Mesenchymal stem cell (in vitro differentiated cells and primary cell): ENCODE measurements around the gene GNAZ.

ENCODE experiments used
- DNase-seq: peaks from one replicate; pipeline ENCODE4 v3.0.0-alpha.2; 2013
- H2AFZ ChIP-seq: one replicate; pipeline ENCODE4 v1.6.1; 2013; ENCODE audit warnings: low read depth, mild to moderate bottlenecking, control low read depth, inconsistent platforms, low read length, moderate library complexity
- H2AK5ac ChIP-seq: 2 replicates; pipeline ENCODE4 v1.6.1; 2013; ENCODE audit warnings: low read length, moderate library complexity, mild to moderate bottlenecking, inconsistent platforms; ENCODE audit not compliant: severe bottlenecking
- H2BK120ac ChIP-seq: one replicate; pipeline ENCODE4 v1.6.1; 2013; ENCODE audit warnings: low read depth, mild to moderate bottlenecking, inconsistent platforms, low read length, moderate library complexity
- H2BK12ac ChIP-seq, 2 experiments: one replicate each; pipeline ENCODE4 v1.6.1; 2013; ENCODE audit warnings: inconsistent platforms in 2 of 2, low read length in 2 of 2, mild to moderate bottlenecking in 2 of 2, moderate library complexity in 2 of 2, control low read depth in 1 of 2
- H2BK15ac ChIP-seq: one replicate; pipeline ENCODE4 v1.6.1; 2013; ENCODE audit warnings: mild to moderate bottlenecking, low read depth, inconsistent platforms; ENCODE audit not compliant: poor library complexity, severe bottlenecking
- H2BK5ac ChIP-seq: 2 replicates; pipeline ENCODE4 v1.6.1; 2013; ENCODE audit warnings: low read depth, mild to moderate bottlenecking, low read length, control low read depth, inconsistent platforms; ENCODE audit not compliant: poor library complexity, severe bottlenecking
- H3K14ac ChIP-seq, 2 experiments: one replicate each; pipeline ENCODE4 v1.6.1; 2013; ENCODE audit warnings: inconsistent platforms in 2 of 2, low read length in 2 of 2, control low read depth in 1 of 2, mild to moderate bottlenecking in 1 of 2, moderate library complexity in 1 of 2
- H3K18ac ChIP-seq, 2 experiments: one replicate each; pipeline ENCODE4 v1.6.1; 2013; ENCODE audit warnings: inconsistent platforms in 2 of 2, low read length in 2 of 2, control low read depth in 1 of 2, low read depth in 1 of 2, mild to moderate bottlenecking in 1 of 2
- H3K23ac ChIP-seq, 2 experiments: one replicate each; pipeline ENCODE4 v1.6.1; 2013; ENCODE audit warnings: inconsistent platforms in 2 of 2, low read length in 2 of 2, mild to moderate bottlenecking in 2 of 2, moderate library complexity in 2 of 2, control low read depth in 1 of 2
- H3K27ac ChIP-seq: 2 replicates; pipeline ENCODE4 v1.5.1; 2013; ENCODE audit warnings: mild to moderate bottlenecking, moderate library complexity, low read length, control low read depth, inconsistent platforms; ENCODE audit not compliant: poor library complexity, severe bottlenecking
- H3K27me3 ChIP-seq, 2 experiments: 2 replicates each; pipeline versions ENCODE4 v1.6.1 to v1.7.0; 2013; ENCODE audit warnings: low read length in 2 of 2, mild to moderate bottlenecking in 2 of 2, moderate library complexity in 2 of 2, control low read depth in 1 of 2, inconsistent platforms in 1 of 2; ENCODE audit not compliant: control insufficient read depth in 1 of 2, insufficient read depth in 1 of 2
- H3K36me3 ChIP-seq, 2 experiments: 2 replicates each; pipeline versions ENCODE4 v1.6.1 to v1.7.0; 2013; ENCODE audit warnings: low read length in 2 of 2, control low read depth in 1 of 2, inconsistent platforms in 1 of 2, low read depth in 1 of 2, mild to moderate bottlenecking in 1 of 2; ENCODE audit not compliant: insufficient read depth in 2 of 2, control insufficient read depth in 1 of 2
- H3K4ac ChIP-seq, 2 experiments: one replicate each; pipeline ENCODE4 v1.6.1; 2013; ENCODE audit warnings: inconsistent platforms in 2 of 2, low read length in 2 of 2, mild to moderate bottlenecking in 2 of 2, moderate library complexity in 2 of 2, control low read depth in 1 of 2, low read depth in 1 of 2
- H3K4me1 ChIP-seq: 2 replicates; pipeline ENCODE4 v1.6.1; 2013; ENCODE audit warnings: low read depth, low read length, control low read depth; ENCODE audit not compliant: control insufficient read depth, insufficient read depth
- H3K4me2 ChIP-seq: 2 replicates; pipeline ENCODE4 v1.6.1; 2013; ENCODE audit warnings: low read length, mild to moderate bottlenecking, inconsistent platforms; ENCODE audit not compliant: poor library complexity, severe bottlenecking
- H3K4me3 ChIP-seq, 2 experiments: 2 replicates each; pipeline versions ENCODE4 v1.5.1 to v1.7.0; 2013; ENCODE audit warnings: low read length in 2 of 2, mild to moderate bottlenecking in 2 of 2, control low read depth in 1 of 2, low read depth in 1 of 2; ENCODE audit not compliant: insufficient read depth in 1 of 2
- H3K79me1 ChIP-seq: replicated peaks from 2 replicates; pipeline ENCODE4 v1.6.1; 2013; ENCODE audit warnings: mild to moderate bottlenecking, control low read depth, low read length, inconsistent platforms; ENCODE audit not compliant: poor library complexity, severe bottlenecking
- H3K9ac ChIP-seq: 2 replicates; pipeline ENCODE4 v1.7.0; 2013; ENCODE audit warnings: mild to moderate bottlenecking, low read length, moderate library complexity
- H3K9me3 ChIP-seq: 2 replicates; pipeline ENCODE4 v1.7.0; 2013; ENCODE audit warnings: mild to moderate bottlenecking, low read length; ENCODE audit not compliant: control insufficient read depth
- H4K8ac ChIP-seq: one replicate; pipeline ENCODE4 v1.6.1; 2013; ENCODE audit warnings: inconsistent platforms, mild to moderate bottlenecking, low read length, moderate library complexity
- H4K91ac ChIP-seq: one replicate; pipeline ENCODE4 v1.6.1; 2013; ENCODE audit warnings: mild to moderate bottlenecking, low read length, inconsistent platforms
- WGBS: methylation state at CpG from one replicate; pipeline ENCODE4 v1.1.7; 2013; ENCODE audit warnings: mixed read lengths; 5-methylcytosine and 5-hydroxymethylcytosine counted together

GNAZ gene

DNA sequence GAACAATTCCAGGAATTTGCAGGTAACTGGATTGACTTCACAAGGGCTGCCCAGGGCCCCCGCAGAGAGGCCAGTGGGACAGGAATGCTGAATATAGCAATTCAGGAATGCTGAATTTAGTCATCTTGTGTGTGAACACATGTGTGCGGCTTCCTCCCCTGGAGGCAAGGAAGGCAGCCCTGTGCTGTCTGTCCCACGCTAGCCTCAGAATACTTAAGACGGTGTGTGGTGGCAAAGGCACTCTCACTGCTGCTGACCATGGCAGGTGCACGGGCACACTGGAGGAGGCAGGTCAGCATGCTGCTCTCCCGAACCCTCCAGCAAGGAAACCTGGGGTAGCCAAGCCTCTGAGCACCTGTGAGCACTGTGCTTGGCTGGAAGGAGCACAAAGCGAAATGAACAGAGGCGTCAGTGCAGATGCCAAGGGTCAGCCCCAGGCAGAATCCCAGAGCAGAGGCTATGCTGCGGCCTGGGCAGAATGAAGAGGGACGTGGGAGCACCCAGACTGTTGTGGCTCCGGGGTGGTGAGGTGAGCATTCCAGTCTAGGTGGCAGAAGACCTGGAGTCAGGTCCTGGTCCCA lies 2.7 kb downstream of the GNAZ start:
- no peak overlapping the region for H4K91ac ChIP-seq
- peaks cover 36 to 46% of the 10 kb centered on the region in 2 experiments for H3K27me3 ChIP-seq
- H3K14ac ChIP-seq, result no peak overlapping the region
- H3K18ac ChIP-seq, result no peak overlapping the region
- no peak overlapping the region for H2BK15ac ChIP-seq
- no peak overlapping the region for H2AK5ac ChIP-seq
- peaks cover 26% of the 10 kb centered on the region for H3K4me1 ChIP-seq
- peaks cover 0 to 4% of the 10 kb centered on the region in 2 experiments for H3K36me3 ChIP-seq
- no peak overlapping the region for H2AFZ ChIP-seq
- 89% methylated on average over 11 of the region's 11 CpGs for WGBS
- no peak overlapping the region for H2BK120ac ChIP-seq
- DNase-seq, result no peak
- H4K8ac ChIP-seq, result no peak overlapping the region
- H3K4ac ChIP-seq, result no peak overlapping the region
- H3K23ac ChIP-seq, result peak overlapping the region in 1 of 2 experiments; percentile 1
- no peak overlapping the region for H3K9ac ChIP-seq
- H3K79me1 ChIP-seq, result no peaks in the 10 kb centered on the region
- no peaks in the 10 kb centered on the region for H3K9me3 ChIP-seq
- no peak overlapping the region for H3K4me2 ChIP-seq
- H3K4me3 ChIP-seq, result no peak overlapping the region
- H2BK5ac ChIP-seq, result no peak overlapping the region
- no peak overlapping the region for H3K27ac ChIP-seq
- no peak overlapping the region for H2BK12ac ChIP-seq

DNA sequence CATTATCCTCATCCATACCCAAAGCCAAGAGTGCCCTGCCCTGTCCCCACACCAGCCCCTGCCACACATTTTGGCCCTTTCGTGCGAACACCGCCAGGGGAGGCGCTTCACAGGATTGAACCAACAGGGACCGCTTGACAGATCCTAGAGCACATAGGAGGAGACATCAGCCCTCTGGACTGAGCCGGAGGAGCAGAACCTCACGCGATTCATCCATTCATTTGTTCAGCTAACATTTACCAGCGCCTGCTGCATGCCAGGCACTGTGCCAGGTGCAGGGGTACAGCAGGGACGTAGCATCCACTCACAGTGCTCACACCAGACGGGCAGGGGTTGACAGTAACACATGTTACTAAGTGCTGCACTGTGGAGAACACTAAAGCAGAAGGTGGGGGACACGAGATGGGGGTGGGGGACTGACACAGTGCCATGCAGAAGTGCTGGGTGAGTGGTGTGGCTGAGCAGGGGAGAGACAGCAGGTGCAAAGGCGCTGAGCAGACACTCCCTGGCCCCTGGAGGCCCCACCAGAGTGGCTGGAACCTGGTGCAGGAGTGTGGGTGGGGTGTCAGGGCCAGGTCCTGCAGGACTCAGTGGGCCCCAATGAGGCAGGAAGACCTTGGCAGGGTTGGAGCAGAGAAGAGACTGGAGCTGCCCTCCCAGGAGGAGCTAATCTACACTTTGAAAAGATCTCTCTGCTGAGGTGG lies 3.4 kb downstream of the GNAZ start:
- Histone ChIP-seq H2BK5ac (no peak overlapping the region), H3K9me3 (no peaks in the 10 kb centered on the region), H3K4me3 (no peak overlapping the region), H3K79me1 (no peaks in the 10 kb centered on the region), H3K14ac (no peak overlapping the region), H2AK5ac (no peak overlapping the region), H2BK15ac (no peak overlapping the region), H4K91ac (no peak overlapping the region), H3K23ac (no peak overlapping the region), H3K27me3 (peaks cover 30 to 39% of the 10 kb centered on the region in 2 experiments), H2AFZ (no peak overlapping the region), H2BK12ac (no peak overlapping the region), H3K4me2 (no peak overlapping the region), H3K4ac (no peak overlapping the region), H3K36me3 (peaks cover 0 to 4% of the 10 kb centered on the region in 2 experiments), H3K18ac (no peak overlapping the region), H2BK120ac (no peak overlapping the region), H3K4me1 (peaks cover 26% of the 10 kb centered on the region), H3K9ac (no peak overlapping the region), H4K8ac (no peak overlapping the region), H3K27ac (no peak overlapping the region)
- 77% methylated on average over 13 of the region's 13 CpGs for WGBS
- no peak for DNase-seq

DNA sequence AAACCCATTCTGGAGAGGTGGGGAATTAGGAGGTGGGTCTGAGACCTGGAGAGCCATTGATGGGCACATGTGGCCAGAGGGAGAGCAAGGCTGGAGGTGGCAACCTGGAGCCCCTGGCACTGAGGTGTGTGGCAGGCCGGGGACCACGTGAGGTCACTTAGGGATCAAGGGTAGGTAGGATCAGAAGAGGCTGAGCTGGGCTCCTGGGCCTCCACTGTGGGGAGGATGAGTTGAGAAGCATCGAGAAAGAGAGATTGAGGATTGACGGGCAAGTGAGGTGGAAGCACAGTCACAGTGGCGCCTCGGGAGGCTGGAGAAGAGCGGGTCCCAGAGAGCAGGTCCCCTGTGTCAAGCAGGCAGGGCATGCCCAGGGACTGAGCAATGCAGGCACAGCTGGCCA lies 4.1 kb downstream of the GNAZ start:
- H3K9me3 ChIP-seq, result no peaks in the 10 kb centered on the region
- H3K79me1 ChIP-seq, result no peaks in the 10 kb centered on the region
- H2AK5ac ChIP-seq, result no peak overlapping the region
- H3K18ac ChIP-seq, result no peak overlapping the region
- H3K36me3 ChIP-seq, result peaks cover 0 to 4% of the 10 kb centered on the region in 2 experiments
- H3K14ac ChIP-seq, result no peak overlapping the region
- H3K27ac ChIP-seq, result no peak overlapping the region
- no peak overlapping the region for H4K91ac ChIP-seq
- H2BK5ac ChIP-seq, result no peak overlapping the region
- 89% methylated on average over 7 of the region's 7 CpGs for WGBS
- H2BK120ac ChIP-seq, result no peak overlapping the region
- H2BK15ac ChIP-seq, result no peak overlapping the region
- H3K23ac ChIP-seq, result no peak overlapping the region
- H3K4me2 ChIP-seq, result no peak overlapping the region
- peaks cover 25% of the 10 kb centered on the region for H3K4me1 ChIP-seq
- no peak overlapping the region for H3K4ac ChIP-seq
- no peak overlapping the region for H3K9ac ChIP-seq
- peaks cover 22 to 32% of the 10 kb centered on the region in 2 experiments for H3K27me3 ChIP-seq
- no peak overlapping the region for H3K4me3 ChIP-seq
- no peak overlapping the region for H4K8ac ChIP-seq
- no peak overlapping the region for H2AFZ ChIP-seq
- no peak for DNase-seq
- H2BK12ac ChIP-seq, result no peak overlapping the region

DNA sequence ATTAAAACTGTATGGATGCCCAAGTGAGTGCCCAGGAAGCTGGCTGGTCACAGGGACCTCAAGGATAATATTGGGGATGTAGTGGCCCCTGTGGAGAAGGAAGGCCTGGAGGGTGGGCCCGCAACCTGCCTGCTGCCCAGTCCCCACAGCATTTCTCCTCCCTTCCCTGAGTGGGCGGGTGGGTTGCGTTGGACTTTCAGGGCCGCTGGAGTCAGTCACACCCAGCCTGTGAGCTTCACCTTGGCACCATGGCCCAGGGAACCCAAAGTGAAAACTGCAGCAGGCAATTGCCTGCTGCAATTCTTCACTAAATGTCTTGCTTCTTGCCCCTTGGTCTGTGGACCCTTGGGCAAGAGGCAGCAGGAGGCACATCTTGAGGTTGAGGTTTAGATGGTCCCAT lies 4.7 kb downstream of the GNAZ start:
- Histone ChIP-seq H3K79me1 (no peaks in the 10 kb centered on the region), H3K14ac (no peak overlapping the region), H4K8ac (no peak overlapping the region), H2BK120ac (no peak overlapping the region), H3K4me1 (peaks cover 20% of the 10 kb centered on the region), H3K9me3 (no peaks in the 10 kb centered on the region), H2AFZ (no peak overlapping the region), H3K27ac (no peak overlapping the region), H3K4me3 (no peak overlapping the region), H3K9ac (no peak overlapping the region), H3K4me2 (no peak overlapping the region), H3K27me3 (peaks cover 22 to 31% of the 10 kb centered on the region in 2 experiments), H3K18ac (no peak overlapping the region), H2BK5ac (no peak overlapping the region), H2BK12ac (no peak overlapping the region), H2BK15ac (no peak overlapping the region), H3K23ac (no peak overlapping the region), H3K36me3 (peaks cover 0 to 4% of the 10 kb centered on the region in 2 experiments), H2AK5ac (no peak overlapping the region), H4K91ac (no peak overlapping the region), H3K4ac (no peak overlapping the region)
- no peak for DNase-seq
- whole genome bisulfite sequencing, result 73% methylated on average over 4 of the region's 4 CpGs
